Adrenal gland (tissue), 5 donors: Measurements from ENCODE around the gene NAGLU.

Experiments
- CTCF ChIP-seq, 6 experiments: fragments of 450-650 bp in 4 of 6; fragments of 200-600 bp in 2 of 6; sonication (generic) in 1 of 6; IDR thresholded peaks; 1 replicate in 5 of 6; 2 replicates in 1 of 6; pipeline versions ENCODE4 v1.5.1 to v1.8.0; 2016 to 2021; ENCODE audit warnings: antibody characterized with exemption in 6 of 6, mild to moderate bottlenecking in 2 of 6, moderate library complexity in 1 of 6
- POLR2A ChIP-seq, 2 donors: fragments of 450-650 bp; IDR thresholded peaks; one replicate each; pipeline ENCODE4 v1.6.1; 2017; ENCODE audit warnings: antibody characterized with exemption in 2 of 2, mild to moderate bottlenecking in 2 of 2, moderate library complexity in 1 of 2
- donor health status: DM: no; HTN: no; CAD: no.

DNA sequence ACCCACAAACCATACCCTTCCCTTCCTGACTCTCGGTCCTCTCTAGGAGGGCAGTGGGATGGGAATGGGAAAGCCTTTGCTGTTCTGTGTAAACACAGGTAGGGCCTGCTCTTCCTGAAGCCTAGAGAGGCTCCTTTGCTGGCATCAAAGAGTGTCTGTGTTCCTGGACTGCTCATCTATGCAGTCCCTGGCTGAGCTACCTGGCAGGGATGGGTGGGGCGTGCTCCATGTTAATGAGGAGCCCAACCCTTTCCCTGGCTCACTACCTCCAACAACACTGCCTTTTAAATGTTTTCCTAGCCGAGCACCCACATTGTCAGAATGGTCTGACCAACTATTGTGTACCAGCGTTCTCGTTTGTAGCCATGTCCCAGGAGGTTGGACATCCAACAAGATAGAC, 26.6 kb upstream of the NAGLU start:
- TF ChIP-seq POLR2A (IDR thresholded peaks at IDR 0.05) (no peak), CTCF (IDR thresholded peaks at IDR 0.05) (no peak)
